ENCODE data around the gene MYBBP1A.

MYBBP1A gene

GRCh38 chr17:4588391-4588790 lies 33.2 kb upstream of the MYBBP1A start:
- peaks cover 11 to 28% of the 10 kb centered on the region in 2 donors for H3K27me3 ChIP-seq (ENCODE audit: control insufficient read depth in 1 of 2, insufficient read depth in 2 of 2, low read length in 2 of 2)
- no peaks in the 10 kb centered on the region for H3K9me3 ChIP-seq (ENCODE audit: control insufficient read depth in 2 of 2, low read length in 2 of 2)
- H3K27ac ChIP-seq (ENCODE audit: low read length), result no peak overlapping the region
- no peak overlapping the region for H3K4me3 ChIP-seq (ENCODE audit: low read length in 2 of 2)
- no peaks in the 10 kb centered on the region for H3K36me3 ChIP-seq (ENCODE audit: control insufficient read depth in 2 of 2, insufficient read depth in 2 of 2, low read length in 2 of 2)
- no peak overlapping the region for H3K9ac ChIP-seq (ENCODE audit: low read length in 2 of 2)
- H3K4me1 ChIP-seq (ENCODE audit: control insufficient read depth, insufficient read depth, low read length), result peaks cover 11% of the 10 kb centered on the region

- H3K4me3 ChIP-seq (ENCODE audit: low read length in 2 of 2), result no peak overlapping the region
- H3K9ac ChIP-seq (ENCODE audit: low read length in 2 of 2), result no peak overlapping the region
- H3K36me3 ChIP-seq (ENCODE audit: control insufficient read depth in 2 of 2, insufficient read depth in 2 of 2, low read length in 2 of 2), result no peaks in the 10 kb centered on the region
- no peaks in the 10 kb centered on the region for H3K9me3 ChIP-seq (ENCODE audit: control insufficient read depth in 2 of 2, low read length in 2 of 2)
- H3K27ac ChIP-seq (ENCODE audit: low read length), result no peak overlapping the region
- peaks cover 11% of the 10 kb centered on the region for H3K4me1 ChIP-seq (ENCODE audit: control insufficient read depth, insufficient read depth, low read length)
- H3K27me3 ChIP-seq (ENCODE audit: control insufficient read depth in 1 of 2, insufficient read depth in 2 of 2, low read length in 2 of 2), result peaks cover 17 to 34% of the 10 kb centered on the region in 2 donors
Measured at GRCh38 chr17:4587803-4588202, 32.6 kb upstream of the MYBBP1A start.

GRCh38 chr17:4587195-4587594 lies 32.0 kb upstream of the MYBBP1A start:
- Histone ChIP-seq H3K36me3 (ENCODE audit: control insufficient read depth in 2 of 2, insufficient read depth in 2 of 2, low read length in 2 of 2) (no peaks in the 10 kb centered on the region), H3K9ac (ENCODE audit: low read length in 2 of 2) (no peak overlapping the region), H3K27ac (ENCODE audit: low read length) (no peak overlapping the region), H3K9me3 (ENCODE audit: control insufficient read depth in 2 of 2, low read length in 2 of 2) (no peaks in the 10 kb centered on the region), H3K4me1 (ENCODE audit: control insufficient read depth, insufficient read depth, low read length) (peaks cover 11% of the 10 kb centered on the region), H3K4me3 (ENCODE audit: low read length in 2 of 2) (no peak overlapping the region), H3K27me3 (ENCODE audit: control insufficient read depth in 1 of 2, insufficient read depth in 2 of 2, low read length in 2 of 2) (peaks cover 22 to 34% of the 10 kb centered on the region in 2 donors)

GRCh38 chr17:4586043-4586442 lies 30.9 kb upstream of the MYBBP1A start:
- Histone ChIP-seq H3K4me3 (ENCODE audit: low read length in 2 of 2) (no peak overlapping the region), H3K9ac (ENCODE audit: low read length in 2 of 2) (no peak overlapping the region), H3K9me3 (ENCODE audit: control insufficient read depth in 2 of 2, low read length in 2 of 2) (no peaks in the 10 kb centered on the region), H3K27me3 (ENCODE audit: control insufficient read depth in 1 of 2, insufficient read depth in 2 of 2, low read length in 2 of 2) (peaks cover 27 to 39% of the 10 kb centered on the region in 2 donors), H3K4me1 (ENCODE audit: control insufficient read depth, insufficient read depth, low read length) (peaks cover 11% of the 10 kb centered on the region), H3K27ac (ENCODE audit: low read length) (no peak overlapping the region), H3K36me3 (ENCODE audit: control insufficient read depth in 2 of 2, insufficient read depth in 2 of 2, low read length in 2 of 2) (no peaks in the 10 kb centered on the region)

GRCh38 chr17:4585638-4585994 lies 30.4 kb upstream of the MYBBP1A start:
- H3K9me3 ChIP-seq (ENCODE audit: control insufficient read depth in 2 of 2, low read length in 2 of 2), result no peaks in the 10 kb centered on the region
- H3K9ac ChIP-seq (ENCODE audit: low read length in 2 of 2), result no peak overlapping the region
- H3K27me3 ChIP-seq (ENCODE audit: control insufficient read depth in 1 of 2, insufficient read depth in 2 of 2, low read length in 2 of 2), result peaks cover 27 to 39% of the 10 kb centered on the region in 2 donors
- no peak overlapping the region for H3K27ac ChIP-seq (ENCODE audit: low read length)
- H3K4me3 ChIP-seq (ENCODE audit: low read length in 2 of 2), result no peak overlapping the region
- peaks cover 11% of the 10 kb centered on the region for H3K4me1 ChIP-seq (ENCODE audit: control insufficient read depth, insufficient read depth, low read length)
- H3K36me3 ChIP-seq (ENCODE audit: control insufficient read depth in 2 of 2, insufficient read depth in 2 of 2, low read length in 2 of 2), result no peaks in the 10 kb centered on the region

GRCh38 chr17:4584917-4585637 lies 29.9 kb upstream of the MYBBP1A start:
- Histone ChIP-seq H3K27me3 (ENCODE audit: control insufficient read depth in 1 of 2, insufficient read depth in 2 of 2, low read length in 2 of 2) (peaks cover 27 to 39% of the 10 kb centered on the region in 2 donors), H3K4me3 (ENCODE audit: low read length in 2 of 2) (peak overlapping the region in 1 of 2 donors; percentile 67), H3K9me3 (ENCODE audit: control insufficient read depth in 2 of 2, low read length in 2 of 2) (no peaks in the 10 kb centered on the region), H3K36me3 (ENCODE audit: control insufficient read depth in 2 of 2, insufficient read depth in 2 of 2, low read length in 2 of 2) (no peaks in the 10 kb centered on the region), H3K4me1 (ENCODE audit: control insufficient read depth, insufficient read depth, low read length) (peaks cover 11% of the 10 kb centered on the region), H3K9ac (ENCODE audit: low read length in 2 of 2) (no peak overlapping the region), H3K27ac (ENCODE audit: low read length) (no peak overlapping the region)

GRCh38 chr17:4584101-4584916 lies 29.1 kb upstream of the MYBBP1A start, which contains the start of gene SMTNL2:
Gene SMTNL2, plus strand, starts transcription at chr17:4584529. Its CDS starts 77 bp downstream, at chr17:4584606.
- no peak within 1 kb of the TSS for H3K27ac ChIP-seq (ENCODE audit: low read length)
- no peaks in the 10 kb centered on the region for H3K36me3 ChIP-seq (ENCODE audit: control insufficient read depth in 2 of 2, insufficient read depth in 2 of 2, low read length in 2 of 2)
- H3K27me3 ChIP-seq (ENCODE audit: control insufficient read depth in 1 of 2, insufficient read depth in 2 of 2, low read length in 2 of 2), result peaks cover 27 to 39% of the 10 kb centered on the region in 2 donors
- H3K4me1 ChIP-seq (ENCODE audit: control insufficient read depth, insufficient read depth, low read length), result peaks cover 11% of the 10 kb centered on the region
- no peak within 1 kb of the TSS for H3K9ac ChIP-seq (ENCODE audit: low read length in 2 of 2)
- no peaks in the 10 kb centered on the region for H3K9me3 ChIP-seq (ENCODE audit: control insufficient read depth in 2 of 2, low read length in 2 of 2)
- peak within 1 kb of the TSS; percentile 51 to 67 for H3K4me3 ChIP-seq (ENCODE audit: low read length in 2 of 2)

GRCh38 chr17:4583782-4584100 lies 28.6 kb upstream of the MYBBP1A start:
- peaks cover 11% of the 10 kb centered on the region for H3K4me1 ChIP-seq (ENCODE audit: control insufficient read depth, insufficient read depth, low read length)
- no peaks in the 10 kb centered on the region for H3K36me3 ChIP-seq (ENCODE audit: control insufficient read depth in 2 of 2, insufficient read depth in 2 of 2, low read length in 2 of 2)
- H3K4me3 ChIP-seq (ENCODE audit: low read length in 2 of 2), result peak overlapping the region; percentile 51 to 67
- no peak overlapping the region for H3K9ac ChIP-seq (ENCODE audit: low read length in 2 of 2)
- H3K9me3 ChIP-seq (ENCODE audit: control insufficient read depth in 2 of 2, low read length in 2 of 2), result no peaks in the 10 kb centered on the region
- no peak overlapping the region for H3K27ac ChIP-seq (ENCODE audit: low read length)
- peaks cover 27 to 39% of the 10 kb centered on the region in 2 donors for H3K27me3 ChIP-seq (ENCODE audit: control insufficient read depth in 1 of 2, insufficient read depth in 2 of 2, low read length in 2 of 2)

- Histone ChIP-seq H3K4me1 (ENCODE audit: control insufficient read depth, insufficient read depth, low read length) (peaks cover 11% of the 10 kb centered on the region), H3K4me3 (ENCODE audit: low read length in 2 of 2) (no peak overlapping the region), H3K9me3 (ENCODE audit: control insufficient read depth in 2 of 2, low read length in 2 of 2) (no peaks in the 10 kb centered on the region), H3K27ac (ENCODE audit: low read length) (no peak overlapping the region), H3K27me3 (ENCODE audit: control insufficient read depth in 1 of 2, insufficient read depth in 2 of 2, low read length in 2 of 2) (peaks cover 27 to 39% of the 10 kb centered on the region in 2 donors), H3K9ac (ENCODE audit: low read length in 2 of 2) (no peak overlapping the region), H3K36me3 (ENCODE audit: control insufficient read depth in 2 of 2, insufficient read depth in 2 of 2, low read length in 2 of 2) (no peaks in the 10 kb centered on the region)
Measured at GRCh38 chr17:4583206-4583605, 28.0 kb upstream of the MYBBP1A start.

GRCh38 chr17:4582691-4583090 lies 27.5 kb upstream of the MYBBP1A start:
- Histone ChIP-seq H3K27ac (ENCODE audit: low read length) (no peak overlapping the region), H3K4me3 (ENCODE audit: low read length in 2 of 2) (no peak overlapping the region), H3K27me3 (ENCODE audit: control insufficient read depth in 1 of 2, insufficient read depth in 2 of 2, low read length in 2 of 2) (peaks cover 27 to 39% of the 10 kb centered on the region in 2 donors), H3K9ac (ENCODE audit: low read length in 2 of 2) (no peak overlapping the region), H3K4me1 (ENCODE audit: control insufficient read depth, insufficient read depth, low read length) (peaks cover 11% of the 10 kb centered on the region), H3K9me3 (ENCODE audit: control insufficient read depth in 2 of 2, low read length in 2 of 2) (no peaks in the 10 kb centered on the region), H3K36me3 (ENCODE audit: control insufficient read depth in 2 of 2, insufficient read depth in 2 of 2, low read length in 2 of 2) (no peaks in the 10 kb centered on the region)

- Histone ChIP-seq H3K36me3 (ENCODE audit: control insufficient read depth in 2 of 2, insufficient read depth in 2 of 2, low read length in 2 of 2) (no peaks in the 10 kb centered on the region), H3K9me3 (ENCODE audit: control insufficient read depth in 2 of 2, low read length in 2 of 2) (no peaks in the 10 kb centered on the region), H3K27ac (ENCODE audit: low read length) (no peak overlapping the region), H3K4me1 (ENCODE audit: control insufficient read depth, insufficient read depth, low read length) (peaks cover 11% of the 10 kb centered on the region), H3K9ac (ENCODE audit: low read length in 2 of 2) (no peak overlapping the region), H3K4me3 (ENCODE audit: low read length in 2 of 2) (no peak overlapping the region), H3K27me3 (ENCODE audit: control insufficient read depth in 1 of 2, insufficient read depth in 2 of 2, low read length in 2 of 2) (peaks cover 27 to 39% of the 10 kb centered on the region in 2 donors)
Measured at GRCh38 chr17:4582101-4582501, 26.9 kb upstream of the MYBBP1A start.

Measured in stomach smooth muscle (tissue), 2 donors.